GM19395 (cell line): ENCODE measurements around the gene OR3A1.
"Not testable (repeated sequence)": the region's sequence is repeated elsewhere in the genome, so short reads cannot be mapped to it uniquely, and the experiment has no call there.

ENCODE experiments used
- ATAC-seq: cut with Tn5 transposase; IDR thresholded peaks from one replicate; pipeline ENCODE4 v1.9.1; 2021; ENCODE audit warnings: mild to moderate bottlenecking, moderate library complexity; ENCODE audit not compliant: unreplicated experiment

Gene OR3A1

DNA sequence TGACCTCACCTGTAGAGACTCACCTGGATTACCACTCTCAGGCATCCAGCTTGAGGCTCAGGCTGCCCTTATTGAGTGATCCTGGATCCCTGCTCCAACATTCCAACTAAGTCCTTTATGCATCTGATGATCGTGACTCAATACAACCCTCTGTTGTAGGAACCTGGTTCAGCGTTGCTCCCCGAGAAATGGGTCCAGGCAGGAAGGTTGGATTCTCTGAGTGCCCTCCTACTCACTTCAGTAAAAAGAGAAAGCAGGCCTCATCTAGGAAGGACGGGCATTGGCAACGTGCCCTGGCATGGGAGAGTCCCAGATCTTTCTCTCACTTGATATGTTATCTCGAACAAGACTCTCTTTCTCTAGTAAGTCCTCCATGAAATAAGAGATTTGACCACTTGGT is at the start of gene OR3A1:
TSS of gene OR3A1 (minus strand) at position 101 of the 400 bp plus-strand sequence. CDS start 5,778 bp downstream, outside the sequence.
- no peak for ATAC-seq

GRCh38 chr17:3342782-3343181 is 44.6 kb upstream of the OR3A1 start:
- not testable (repeated sequence) for ATAC-seq

- ATAC-seq, result no peak
These were observed 37.7 kb upstream of the OR3A1 start for GRCh38 chr17:3335876-3336275.

GRCh38 chr17:3318336-3318735 is 20.2 kb upstream of the OR3A1 start:
- no peak for ATAC-seq

DNA sequence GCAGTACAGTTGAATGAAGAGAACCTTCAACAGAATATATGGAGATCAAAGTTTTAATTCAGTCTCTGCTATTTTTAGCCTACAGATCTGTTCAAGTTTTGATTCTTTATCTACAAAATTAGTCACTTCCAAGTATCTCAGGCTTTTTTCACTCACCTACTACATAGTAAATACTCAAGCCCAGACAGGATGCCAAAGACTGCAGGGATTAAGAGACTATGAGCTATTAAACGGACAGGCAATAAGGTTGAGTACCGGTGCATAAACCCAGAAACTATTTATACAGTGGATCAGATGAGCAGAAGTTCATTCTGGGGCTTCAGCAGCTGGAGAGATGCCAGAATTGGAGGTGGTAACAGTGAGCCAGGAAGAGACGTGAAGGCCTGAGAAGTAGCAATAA is 18.7 kb upstream of the OR3A1 start:
- no peak for ATAC-seq

DNA sequence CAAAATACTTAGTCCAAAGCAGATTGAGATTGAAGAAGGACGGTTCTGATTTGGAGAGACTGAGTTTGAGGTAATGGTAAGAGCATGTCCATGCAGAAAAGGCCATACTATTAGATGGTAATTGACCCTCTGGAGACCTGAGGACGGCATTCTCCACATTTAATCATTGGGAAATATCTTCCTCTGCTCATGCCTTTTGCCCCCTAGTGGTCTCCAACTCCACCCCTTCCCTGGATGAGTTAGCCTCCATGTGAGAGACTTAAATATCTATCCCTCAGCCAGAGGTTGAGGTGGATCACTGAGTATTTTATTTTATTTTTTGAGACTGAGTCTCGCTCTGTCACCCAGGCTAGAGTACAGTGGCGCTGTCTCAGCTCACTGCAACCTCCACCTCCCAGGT is 10.4 kb upstream of the OR3A1 start:
- ATAC-seq, result no peak

- ATAC-seq, result no peak
These were observed 2.5 kb downstream of the OR3A1 start for GRCh38 chr17:3295632-3296031.

DNA sequence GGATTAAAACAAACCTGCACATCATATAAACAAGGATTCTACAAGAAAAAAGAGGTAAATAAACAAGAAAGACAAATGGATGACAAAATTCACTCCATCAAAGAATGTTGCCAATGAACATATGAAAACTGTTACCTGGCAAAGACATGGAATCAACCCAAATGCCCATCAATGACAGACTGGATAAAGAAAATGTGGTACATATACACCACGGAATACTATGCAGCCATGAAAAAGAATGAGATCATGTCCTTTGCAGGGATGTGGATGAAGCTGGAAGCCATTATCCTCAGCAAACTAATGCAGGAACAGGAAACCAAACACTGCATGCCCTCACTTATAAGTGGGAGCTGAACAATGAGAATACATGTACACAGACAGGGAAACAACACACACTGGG is 4.6 kb downstream of the OR3A1 start:
- ATAC-seq, result not testable (repeated sequence)

GRCh38 chr17:3282901-3283300 is 15.3 kb downstream of the OR3A1 start:
- ATAC-seq, result no peak

GRCh38 chr17:3276126-3276525 is 22.0 kb downstream of the OR3A1 start:
- ATAC-seq, result no peak

DNA sequence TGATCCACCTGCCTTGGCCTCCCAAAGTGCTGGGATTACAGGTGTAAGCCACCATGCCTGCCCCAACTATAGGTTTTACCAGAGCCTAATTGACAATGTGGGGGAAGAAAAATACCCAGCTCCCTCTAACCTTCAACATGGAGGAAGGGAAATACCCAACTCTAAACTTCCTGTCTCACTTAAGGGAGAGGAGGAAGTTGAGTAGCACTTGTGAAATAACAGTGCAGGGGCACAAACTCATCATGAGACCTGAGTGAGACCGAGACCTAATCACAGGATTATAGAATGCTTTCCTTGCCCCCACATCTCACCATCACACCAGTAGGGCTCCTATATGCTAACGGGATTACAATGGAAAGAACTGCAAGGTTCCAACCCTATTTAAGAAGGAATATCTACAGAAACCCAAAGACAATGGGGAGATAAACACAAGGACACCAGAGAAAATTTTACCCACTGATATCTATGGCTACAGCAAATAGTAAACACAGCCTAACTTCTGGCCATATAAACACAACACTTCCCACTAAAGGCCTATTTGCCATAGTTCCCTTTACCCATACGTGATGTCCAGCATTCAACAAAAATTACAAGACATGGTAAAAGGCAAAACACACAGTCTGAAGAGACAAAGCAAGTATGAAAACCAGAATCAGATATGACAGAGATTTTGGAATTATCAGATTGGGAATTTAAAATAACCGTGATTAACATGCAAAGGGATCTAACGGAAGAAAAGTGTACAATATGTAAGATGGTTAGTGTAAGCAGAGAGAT is 26.9 kb downstream of the OR3A1 start:
- ATAC-seq, result no peak

DNA sequence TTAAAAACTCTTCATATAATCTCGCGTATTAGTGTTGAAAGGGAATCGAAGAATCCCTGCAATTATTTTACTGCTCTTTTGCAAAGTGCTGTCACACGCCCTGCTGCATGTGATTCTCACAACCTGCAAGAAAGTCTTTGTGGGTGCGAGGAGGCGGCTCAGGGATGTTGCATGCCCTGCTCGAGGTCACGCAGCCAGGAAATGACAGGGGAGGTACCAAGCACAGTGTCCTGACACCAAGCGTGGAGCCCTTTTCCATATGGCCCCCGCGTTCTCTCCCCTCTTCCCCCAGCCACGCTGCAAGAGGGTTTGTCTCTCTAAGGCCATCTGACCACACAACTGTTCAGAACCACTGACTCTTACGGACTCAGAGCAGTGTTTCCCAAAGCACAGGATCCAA is 37.6 kb downstream of the OR3A1 start:
- ATAC-seq, result no peak

DNA sequence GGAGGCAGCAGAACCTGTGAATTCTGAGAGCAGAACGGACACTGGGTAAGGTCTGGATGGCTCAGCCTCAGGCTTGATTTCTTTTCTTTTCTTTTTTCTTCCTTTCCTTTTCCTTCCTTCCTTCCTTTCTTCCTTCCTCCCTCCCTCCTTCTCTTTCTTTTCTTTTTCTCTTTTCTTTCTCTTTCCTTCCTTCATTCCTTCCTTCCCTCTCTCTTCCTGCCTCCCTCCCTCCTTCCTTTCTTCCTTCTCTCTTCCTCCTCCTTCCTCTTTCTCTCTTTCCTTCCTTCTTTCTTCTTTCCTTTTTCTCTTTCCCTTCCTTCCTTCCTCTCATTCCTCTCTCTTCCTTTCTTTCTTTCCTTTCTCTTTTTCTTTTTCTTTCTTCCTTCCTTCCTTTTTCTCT is 38.0 kb downstream of the OR3A1 start:
- ATAC-seq, result no peak

DNA sequence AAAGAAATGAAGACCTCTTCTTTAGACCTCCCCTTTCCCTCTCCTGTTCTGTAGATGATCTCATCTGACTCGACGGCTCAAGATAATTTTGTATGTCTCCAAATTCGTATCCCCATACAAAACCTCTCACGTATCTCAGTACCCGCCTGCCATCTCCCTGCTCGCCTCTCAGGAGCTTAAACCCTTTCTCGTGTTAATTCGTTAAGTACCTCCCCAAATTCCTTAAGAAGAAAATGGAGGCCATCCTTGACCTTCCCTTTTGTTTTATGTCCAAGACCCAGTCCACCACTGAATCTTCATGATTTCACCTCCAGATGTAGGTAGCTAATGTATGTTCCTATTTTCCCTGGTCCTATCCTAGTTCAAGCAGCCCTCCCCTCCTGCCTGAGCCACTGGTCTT is 41.6 kb downstream of the OR3A1 start:
- ATAC-seq, result no peak

- ATAC-seq, result not testable (repeated sequence)
These were observed 49.1 kb downstream of the OR3A1 start for GRCh38 chr17:3249013-3249412.

- ATAC-seq, result not testable (repeated sequence)
These were observed 53.3 kb downstream of the OR3A1 start for GRCh38 chr17:3244841-3245240.

- not testable (repeated sequence) for ATAC-seq
These were observed 57.1 kb downstream of the OR3A1 start for GRCh38 chr17:3241044-3241443.
